ENCODE measurements around the gene NREP.

DNA sequence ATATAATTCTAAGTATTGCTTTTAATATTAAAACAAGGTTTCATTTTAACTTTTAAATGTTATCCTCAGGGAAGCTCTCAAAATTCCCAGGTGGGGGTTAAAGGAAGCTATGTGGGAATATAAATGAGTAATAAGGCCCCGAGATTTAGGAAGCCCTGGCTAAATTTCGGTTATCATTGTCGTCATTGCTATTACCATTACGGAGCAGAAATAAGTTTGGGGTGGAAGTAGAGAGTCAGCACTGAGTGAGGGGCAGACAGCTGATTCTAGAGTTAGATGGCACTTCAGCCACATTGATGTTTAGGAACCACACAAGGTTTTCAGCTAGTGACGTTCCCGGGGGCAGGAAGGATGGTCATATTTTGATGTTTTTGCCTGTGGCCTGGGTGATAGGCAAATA is 74.9 kb downstream of the NREP start:
- TF ChIP-seq, protein P1, sequence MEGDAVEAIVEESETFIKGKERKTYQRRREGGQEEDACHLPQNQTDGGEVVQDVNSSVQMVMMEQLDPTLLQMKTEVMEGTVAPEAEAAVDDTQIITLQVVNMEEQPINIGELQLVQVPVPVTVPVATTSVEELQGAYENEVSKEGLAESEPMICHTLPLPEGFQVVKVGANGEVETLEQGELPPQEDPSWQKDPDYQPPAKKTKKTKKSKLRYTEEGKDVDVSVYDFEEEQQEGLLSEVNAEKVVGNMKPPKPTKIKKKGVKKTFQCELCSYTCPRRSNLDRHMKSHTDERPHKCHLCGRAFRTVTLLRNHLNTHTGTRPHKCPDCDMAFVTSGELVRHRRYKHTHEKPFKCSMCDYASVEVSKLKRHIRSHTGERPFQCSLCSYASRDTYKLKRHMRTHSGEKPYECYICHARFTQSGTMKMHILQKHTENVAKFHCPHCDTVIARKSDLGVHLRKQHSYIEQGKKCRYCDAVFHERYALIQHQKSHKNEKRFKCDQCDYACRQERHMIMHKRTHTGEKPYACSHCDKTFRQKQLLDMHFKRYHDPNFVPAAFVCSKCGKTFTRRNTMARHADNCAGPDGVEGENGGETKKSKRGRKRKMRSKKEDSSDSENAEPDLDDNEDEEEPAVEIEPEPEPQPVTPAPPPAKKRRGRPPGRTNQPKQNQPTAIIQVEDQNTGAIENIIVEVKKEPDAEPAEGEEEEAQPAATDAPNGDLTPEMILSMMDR (IDR thresholded peaks at IDR 0.05) = no peak
- TF ChIP-seq, protein P2, sequence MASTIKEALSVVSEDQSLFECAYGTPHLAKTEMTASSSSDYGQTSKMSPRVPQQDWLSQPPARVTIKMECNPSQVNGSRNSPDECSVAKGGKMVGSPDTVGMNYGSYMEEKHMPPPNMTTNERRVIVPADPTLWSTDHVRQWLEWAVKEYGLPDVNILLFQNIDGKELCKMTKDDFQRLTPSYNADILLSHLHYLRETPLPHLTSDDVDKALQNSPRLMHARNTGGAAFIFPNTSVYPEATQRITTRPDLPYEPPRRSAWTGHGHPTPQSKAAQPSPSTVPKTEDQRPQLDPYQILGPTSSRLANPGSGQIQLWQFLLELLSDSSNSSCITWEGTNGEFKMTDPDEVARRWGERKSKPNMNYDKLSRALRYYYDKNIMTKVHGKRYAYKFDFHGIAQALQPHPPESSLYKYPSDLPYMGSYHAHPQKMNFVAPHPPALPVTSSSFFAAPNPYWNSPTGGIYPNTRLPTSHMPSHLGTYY (CRISPR knock-in tag; IDR thresholded peaks at IDR 0.05) = no peak
- no peak for TF ChIP-seq SMAD4 (CRISPR knock-in tag; IDR thresholded peaks at IDR 0.05)
- TF ChIP-seq NR2C2 (CRISPR knock-in tag; IDR thresholded peaks at IDR 0.05) = no peak
- TF ChIP-seq IRF2 (CRISPR knock-in tag; IDR thresholded peaks at IDR 0.05; ENCODE audit: borderline replicate concordance, low read depth) = no peak
- no peak for TF ChIP-seq RELA (CRISPR knock-in tag; IDR thresholded peaks at IDR 0.05; ENCODE audit: borderline replicate concordance)
- TF ChIP-seq NFYB (CRISPR knock-in tag; conservative IDR thresholded peaks at IDR 0.05; ENCODE audit: low read depth) = no peak
- no peak for TF ChIP-seq FOXK1 (CRISPR knock-in tag; IDR thresholded peaks at IDR 0.05)
- TF ChIP-seq GRHL2 (CRISPR knock-in tag; IDR thresholded peaks at IDR 0.05; ENCODE audit: insufficient replicate concordance, severe bottlenecking) = no peak
- TF ChIP-seq NR1H2 (CRISPR knock-in tag; IDR thresholded peaks at IDR 0.05) = no peak
- TF ChIP-seq, protein P3, sequence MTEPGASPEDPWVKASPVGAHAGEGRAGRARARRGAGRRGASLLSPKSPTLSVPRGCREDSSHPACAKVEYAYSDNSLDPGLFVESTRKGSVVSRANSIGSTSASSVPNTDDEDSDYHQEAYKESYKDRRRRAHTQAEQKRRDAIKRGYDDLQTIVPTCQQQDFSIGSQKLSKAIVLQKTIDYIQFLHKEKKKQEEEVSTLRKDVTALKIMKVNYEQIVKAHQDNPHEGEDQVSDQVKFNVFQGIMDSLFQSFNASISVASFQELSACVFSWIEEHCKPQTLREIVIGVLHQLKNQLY (CRISPR knock-in tag; IDR thresholded peaks at IDR 0.05) = no peak
- no peak for TF ChIP-seq ZNF423 (CRISPR knock-in tag; IDR thresholded peaks at IDR 0.05)

All from WTC11 (cell line).